Neuronal stem cell (in vitro differentiated cells): ENCODE measurements around the gene NBAS.

Experiments
- DNase-seq: peaks from one replicate; pipeline ENCODE4 v3.0.0-alpha.2; 2013; ENCODE audit warnings: low spot score
- H2AFZ ChIP-seq: one replicate; pipeline ENCODE4 v1.6.1; 2013; ENCODE audit warnings: mild to moderate bottlenecking, low read length, inconsistent platforms
- H2AK5ac ChIP-seq: 2 replicates; pipeline ENCODE4 v1.6.1; 2013; ENCODE audit warnings: low read depth, mild to moderate bottlenecking, inconsistent platforms, low read length, moderate library complexity, mixed read lengths
- H2BK120ac ChIP-seq: 2 replicates; pipeline ENCODE4 v1.6.1; 2013; ENCODE audit warnings: low read depth, mild to moderate bottlenecking, inconsistent platforms, low read length, moderate library complexity, mixed read lengths
- H2BK12ac ChIP-seq: one replicate; pipeline ENCODE4 v1.6.1; 2013; ENCODE audit warnings: low read length, inconsistent platforms
- H2BK15ac ChIP-seq: 2 replicates; pipeline ENCODE4 v1.6.1; 2013; ENCODE audit warnings: mild to moderate bottlenecking, low read length, inconsistent platforms, mixed read lengths
- H2BK5ac ChIP-seq: one replicate; pipeline ENCODE4 v1.6.1; 2013; ENCODE audit warnings: inconsistent platforms, mild to moderate bottlenecking, low read length, moderate library complexity
- H3K14ac ChIP-seq: one replicate; pipeline ENCODE4 v1.6.1; 2013; ENCODE audit warnings: low read length, inconsistent platforms
- H3K18ac ChIP-seq: 2 replicates; pipeline ENCODE4 v1.6.1; 2013; ENCODE audit warnings: low read length, inconsistent platforms
- H3K23ac ChIP-seq: 2 replicates; pipeline ENCODE4 v1.6.1; 2013; ENCODE audit warnings: low read depth, mild to moderate bottlenecking, mixed read lengths, low read length, inconsistent platforms; ENCODE audit not compliant: poor library complexity
- H3K27ac ChIP-seq: replicated peaks from 3 replicates; pipeline ENCODE4 v1.5.1; 2013; ENCODE audit warnings: low read length, inconsistent platforms
- H3K27me3 ChIP-seq, 3 experiments: 2 replicates each; pipeline ENCODE4 v1.6.1; 2013; ENCODE audit warnings: low read length in 3 of 3, mild to moderate bottlenecking in 2 of 3, inconsistent platforms in 1 of 3, low read depth in 1 of 3, mixed read lengths in 1 of 3, moderate library complexity in 1 of 3; ENCODE audit not compliant: control insufficient read depth in 3 of 3, insufficient read depth in 3 of 3
- H3K36me3 ChIP-seq, 2 donors: replicated peaks in 1 of 2; 2 replicates each; pipeline ENCODE4 v1.6.1; 2013; ENCODE audit warnings: low read length in 2 of 2; ENCODE audit not compliant: control insufficient read depth in 2 of 2, insufficient read depth in 2 of 2
- H3K4ac ChIP-seq: 2 replicates; pipeline ENCODE4 v1.6.1; 2013; ENCODE audit warnings: inconsistent platforms, mild to moderate bottlenecking, low read length, moderate library complexity
- H3K4me1 ChIP-seq, 2 donors: 1 replicate in 1 of 2; 2 replicates in 1 of 2; pipeline ENCODE4 v1.6.1; 2013; ENCODE audit warnings: low read length in 2 of 2, low read depth in 1 of 2; ENCODE audit not compliant: control insufficient read depth in 2 of 2, insufficient read depth in 1 of 2
- H3K4me2 ChIP-seq: one replicate; pipeline ENCODE4 v1.6.1; 2013; ENCODE audit warnings: mild to moderate bottlenecking, low read length, inconsistent platforms; ENCODE audit not compliant: insufficient read depth, poor library complexity, severe bottlenecking
- H3K4me3 ChIP-seq, 2 donors: 2 replicates each; pipeline ENCODE4 v1.5.1; 2013; ENCODE audit warnings: low read length in 2 of 2, mild to moderate bottlenecking in 2 of 2, inconsistent platforms in 1 of 2, moderate library complexity in 1 of 2
- H3K79me1 ChIP-seq: one replicate; pipeline ENCODE4 v1.6.1; 2013; ENCODE audit warnings: low read depth, mild to moderate bottlenecking, inconsistent platforms, low read length, moderate library complexity
- H3K9ac ChIP-seq: one replicate; pipeline ENCODE4 v1.6.1; 2013; ENCODE audit warnings: mild to moderate bottlenecking, low read depth, low read length, inconsistent platforms; ENCODE audit not compliant: poor library complexity
- H3K9me3 ChIP-seq, 2 donors: replicated peaks in 1 of 2; 2 replicates each; pipeline versions ENCODE3 to v1.6.1; 2013; ENCODE audit warnings: low read length in 2 of 2, mild to moderate bottlenecking in 2 of 2, inconsistent platforms in 1 of 2, low read depth in 1 of 2, mixed read lengths in 1 of 2, moderate library complexity in 1 of 2; ENCODE audit not compliant: control insufficient read depth in 2 of 2, insufficient read depth in 1 of 2
- H4K8ac ChIP-seq: one replicate; pipeline ENCODE4 v1.6.1; 2013; ENCODE audit warnings: low read depth, mild to moderate bottlenecking, inconsistent platforms, low read length, moderate library complexity
- H4K91ac ChIP-seq: one replicate; pipeline ENCODE4 v1.6.1; 2013; ENCODE audit warnings: low read length, low read depth, mild to moderate bottlenecking, inconsistent platforms; ENCODE audit not compliant: poor library complexity
- WGBS, 2 donors: extraction: QIAGEN DNeasy Blood & Tissue Kit; methylation state at CpG; one replicate each; pipeline ENCODE4 v1.1.7; 2013; ENCODE audit warnings: missing lambda C conversion rate in 2 of 2, mixed read lengths in 1 of 2; ENCODE audit not compliant: insufficient read length in 2 of 2, insufficient replicate concordance in 1 of 2; ENCODE audit errors: extremely low coverage in 2 of 2; 5-methylcytosine and 5-hydroxymethylcytosine counted together

The NBAS gene

DNA sequence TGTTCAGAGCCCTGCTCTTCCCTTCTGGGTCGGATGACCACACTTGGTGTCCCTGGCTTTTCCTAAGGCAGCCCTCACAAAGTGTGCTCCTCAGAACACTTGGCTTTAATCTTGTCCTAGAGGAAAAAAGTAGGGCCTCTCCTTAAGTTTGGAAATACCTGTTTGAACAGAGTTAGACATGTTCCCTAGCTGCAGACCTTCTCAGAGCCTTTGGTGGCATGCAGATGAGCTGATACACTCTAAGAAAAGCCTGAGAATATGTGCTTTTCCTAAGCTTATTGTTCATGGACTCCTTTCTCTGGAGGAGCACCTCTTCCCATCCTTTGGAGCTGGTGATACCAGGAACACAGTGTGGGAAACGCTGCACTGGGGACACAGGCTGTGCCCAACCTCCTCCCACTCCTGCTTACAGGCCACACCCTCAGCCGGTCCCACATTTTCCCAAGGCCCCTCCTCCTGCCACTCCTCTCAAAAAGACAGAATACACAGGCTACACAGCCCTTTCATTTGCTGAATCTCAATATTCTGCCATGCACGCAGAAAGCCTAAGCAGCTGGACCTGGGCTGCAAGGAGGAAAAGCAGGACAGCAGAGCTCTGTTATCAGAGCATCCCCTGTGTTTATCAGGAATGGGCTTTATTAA, 443.6 kb downstream of the NBAS start:
- no CpG with 5 or more reads among the region's 4 CpGs for WGBS, 2 donors
- H4K8ac ChIP-seq = no peak overlapping the region

More for the DNA sequence above, 443.6 kb downstream of the NBAS start:
- Histone ChIP-seq H3K18ac (no peak overlapping the region), H3K9me3 (peaks cover 0 to 3% of the 10 kb centered on the region in 2 donors), H4K91ac (no peak overlapping the region), H2BK5ac (no peak overlapping the region), H3K4ac (no peak overlapping the region), H2AK5ac (no peak overlapping the region), H3K4me3 (no peak overlapping the region), H2BK12ac (no peak overlapping the region), H3K27me3 (no peaks in the 10 kb centered on the region), H3K9ac (no peak overlapping the region), H3K79me1 (no peaks in the 10 kb centered on the region), H3K36me3 (no peaks in the 10 kb centered on the region), H3K23ac (no peak overlapping the region), H2BK120ac (no peak overlapping the region), H2AFZ (peak overlapping the region; percentile 6), H2BK15ac (no peak overlapping the region), H3K4me1 (peaks cover 0 to 10% of the 10 kb centered on the region in 2 donors), H3K4me2 (no peak overlapping the region), H3K14ac (no peak overlapping the region), H3K27ac (no peak overlapping the region)
- DNase-seq = no peak
